HG02678 (cell line): Measurements from ENCODE around the gene TMEM235.
"Not testable (repeated sequence)": the region's sequence is repeated elsewhere in the genome, so short reads cannot be mapped to it uniquely, and the experiment has no call there.

Experiments
- ATAC-seq: cut with Tn5 transposase; IDR thresholded peaks from one replicate; pipeline ENCODE4 v1.9.1; 2021; ENCODE audit warnings: mild to moderate bottlenecking, moderate library complexity; ENCODE audit not compliant: unreplicated experiment

TMEM235 gene

DNA sequence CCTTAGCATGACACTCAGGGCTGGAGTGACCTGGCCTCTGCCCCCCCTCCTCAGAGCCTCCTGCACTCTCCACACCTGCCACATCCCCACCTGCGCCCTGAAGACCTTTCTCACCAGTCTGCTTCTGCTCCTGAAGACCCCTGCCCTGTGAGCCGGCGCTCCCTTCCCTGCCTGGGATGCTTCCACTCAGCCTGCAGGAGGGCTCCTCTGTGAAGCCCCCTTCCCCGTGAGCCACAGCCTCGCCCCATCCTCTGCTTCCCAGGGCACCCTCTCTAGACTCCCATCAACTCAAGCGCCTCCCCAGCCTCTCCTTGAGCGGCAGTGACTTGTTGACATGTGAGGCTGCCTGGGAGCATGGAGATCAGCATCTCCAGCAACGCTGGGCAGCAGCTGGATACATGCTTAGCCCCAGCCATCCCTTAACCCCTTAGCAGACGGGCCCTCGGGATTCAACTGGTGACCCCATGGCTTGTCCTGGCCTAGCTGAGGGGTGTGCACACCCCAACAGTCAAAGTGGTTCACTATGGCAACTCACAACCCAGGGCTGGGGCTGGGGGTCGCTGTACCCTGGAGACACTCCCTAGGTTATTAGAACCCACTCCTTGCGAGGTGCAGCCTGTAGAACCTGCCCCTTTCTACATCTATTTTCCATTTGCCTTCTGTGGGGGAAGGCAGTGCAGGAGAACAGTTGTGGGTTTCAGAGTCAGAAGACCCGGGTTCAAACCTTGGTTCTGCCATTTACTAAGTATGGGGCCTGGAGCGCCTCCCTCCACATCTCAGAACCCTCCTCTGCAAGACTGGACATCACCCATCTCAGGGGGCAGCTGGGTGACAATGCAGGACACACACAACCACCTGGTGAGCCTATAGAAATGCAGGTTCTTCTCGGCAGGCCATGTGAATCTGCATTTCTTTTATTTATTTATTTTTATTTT, 21.5 kb downstream of the TMEM235 start:
- no peak for ATAC-seq

DNA sequence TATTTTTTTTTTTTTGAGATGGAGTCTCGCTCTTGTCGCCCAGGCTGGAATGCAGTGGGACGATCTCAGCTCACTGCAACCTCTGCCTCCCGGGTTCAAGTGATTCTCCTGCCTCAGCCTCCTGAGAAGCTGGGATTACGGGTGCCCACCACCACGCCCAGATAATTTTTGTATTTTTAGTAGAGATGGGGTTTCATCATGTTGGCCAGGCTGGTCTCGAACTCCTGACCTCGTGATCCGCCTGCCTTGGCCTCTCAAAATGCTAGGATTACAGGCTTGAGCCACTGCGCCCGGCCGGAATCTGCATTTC, 22.2 kb downstream of the TMEM235 start:
- ATAC-seq, result not testable (repeated sequence)

DNA sequence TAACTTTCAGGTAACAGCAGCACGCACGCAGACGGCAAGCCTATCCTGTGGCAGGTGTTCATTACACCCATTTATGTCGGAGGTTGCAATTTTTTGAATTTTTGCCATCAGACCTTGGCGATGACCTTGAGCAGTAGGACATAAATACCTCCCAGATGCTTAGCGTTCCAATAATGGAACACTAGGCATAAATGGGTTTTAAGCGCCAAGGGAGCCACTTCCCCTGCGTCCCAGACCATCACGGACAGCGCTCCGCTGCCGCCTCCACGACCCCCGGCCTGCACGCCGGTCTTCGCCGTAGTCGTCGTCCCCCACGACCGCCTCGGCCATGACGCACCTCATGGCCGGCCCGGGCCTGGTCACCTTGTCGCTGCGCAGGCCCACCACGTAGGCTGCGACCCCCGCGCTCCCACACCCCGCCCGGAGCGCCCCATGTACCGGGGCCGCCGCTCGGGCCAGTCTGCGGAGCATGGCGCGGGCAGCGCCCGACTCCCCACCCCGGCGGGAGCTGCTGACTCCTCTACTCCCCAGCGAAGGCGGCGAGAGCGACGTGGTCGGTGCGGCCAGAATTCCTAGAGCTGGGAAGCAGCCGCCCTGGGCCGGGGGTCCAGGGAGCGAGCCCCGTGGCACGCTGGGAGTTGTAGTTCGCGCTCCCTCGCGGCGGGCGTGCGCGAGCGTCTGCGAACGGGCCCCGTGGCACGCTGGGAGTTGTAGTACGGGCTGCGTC, 22.7 kb downstream of the TMEM235 start:
- peak; percentile 54 for ATAC-seq

DNA sequence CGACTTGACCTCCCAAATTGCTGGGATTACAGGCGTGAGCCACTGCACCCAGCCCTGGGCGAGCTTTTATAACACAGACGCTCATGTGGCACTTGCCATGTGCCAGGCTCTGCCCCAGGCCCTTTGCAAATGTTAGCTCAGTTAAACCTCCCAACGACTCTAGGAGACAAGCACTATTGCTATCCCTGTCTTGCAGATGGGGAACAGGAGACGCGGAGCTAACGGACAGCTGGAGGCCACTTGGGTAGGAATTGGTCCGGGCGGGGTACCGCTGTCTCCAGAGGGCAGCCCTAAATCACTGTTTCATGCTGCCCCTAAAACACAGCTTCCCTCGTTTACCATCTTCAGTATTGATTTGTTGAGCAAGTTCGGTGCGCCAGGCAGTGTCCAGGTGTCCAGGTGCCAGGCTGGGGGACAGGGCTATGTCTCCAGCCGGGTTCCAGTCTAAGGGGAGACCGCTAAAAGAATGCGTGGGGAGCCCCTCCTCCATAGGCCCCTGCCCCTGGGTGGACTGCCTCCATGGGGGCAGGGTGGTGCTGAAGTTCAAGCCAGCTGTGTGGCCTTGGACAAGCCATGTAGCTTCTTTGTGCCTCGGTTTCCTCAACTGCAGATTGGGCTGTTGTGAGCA, 23.7 kb downstream of the TMEM235 start:
- no peak for ATAC-seq

DNA sequence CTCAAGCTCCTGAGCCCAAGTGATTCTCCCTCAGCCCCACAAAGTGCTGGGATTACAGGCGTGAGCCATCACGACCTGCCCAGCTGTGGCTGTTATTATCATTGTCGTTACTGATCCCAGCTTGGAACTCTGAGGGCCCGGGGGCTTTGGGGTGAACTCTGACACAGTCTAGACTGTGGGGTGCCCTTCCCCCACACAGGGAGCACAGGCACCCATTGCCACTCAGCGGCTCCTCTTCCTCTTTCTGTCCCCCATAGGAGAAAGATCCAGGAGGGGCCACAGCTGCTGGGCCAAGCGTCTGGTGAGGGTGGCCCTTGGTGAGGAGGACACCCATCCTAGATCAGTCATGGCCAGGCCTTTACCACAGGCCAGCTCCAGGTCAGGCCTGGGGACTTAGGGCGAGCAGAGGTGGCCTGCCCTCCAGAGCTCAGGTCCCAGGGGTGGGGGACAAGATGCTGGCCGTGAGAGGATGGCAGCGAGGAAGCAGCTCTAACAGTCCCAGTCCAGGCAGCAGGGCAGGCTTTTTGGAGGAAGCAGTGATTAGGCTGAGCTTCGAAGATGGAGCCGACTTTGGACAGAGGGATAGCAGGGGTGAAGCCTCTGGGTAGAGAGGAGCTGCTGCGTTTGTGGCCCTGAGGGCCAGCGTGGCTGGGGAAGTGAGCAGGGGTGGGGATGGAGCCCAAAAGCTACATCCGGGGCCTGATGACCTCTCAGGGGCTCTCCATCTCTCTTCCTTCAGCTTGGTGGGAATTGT, 24.7 kb downstream of the TMEM235 start:
- no peak for ATAC-seq

DNA sequence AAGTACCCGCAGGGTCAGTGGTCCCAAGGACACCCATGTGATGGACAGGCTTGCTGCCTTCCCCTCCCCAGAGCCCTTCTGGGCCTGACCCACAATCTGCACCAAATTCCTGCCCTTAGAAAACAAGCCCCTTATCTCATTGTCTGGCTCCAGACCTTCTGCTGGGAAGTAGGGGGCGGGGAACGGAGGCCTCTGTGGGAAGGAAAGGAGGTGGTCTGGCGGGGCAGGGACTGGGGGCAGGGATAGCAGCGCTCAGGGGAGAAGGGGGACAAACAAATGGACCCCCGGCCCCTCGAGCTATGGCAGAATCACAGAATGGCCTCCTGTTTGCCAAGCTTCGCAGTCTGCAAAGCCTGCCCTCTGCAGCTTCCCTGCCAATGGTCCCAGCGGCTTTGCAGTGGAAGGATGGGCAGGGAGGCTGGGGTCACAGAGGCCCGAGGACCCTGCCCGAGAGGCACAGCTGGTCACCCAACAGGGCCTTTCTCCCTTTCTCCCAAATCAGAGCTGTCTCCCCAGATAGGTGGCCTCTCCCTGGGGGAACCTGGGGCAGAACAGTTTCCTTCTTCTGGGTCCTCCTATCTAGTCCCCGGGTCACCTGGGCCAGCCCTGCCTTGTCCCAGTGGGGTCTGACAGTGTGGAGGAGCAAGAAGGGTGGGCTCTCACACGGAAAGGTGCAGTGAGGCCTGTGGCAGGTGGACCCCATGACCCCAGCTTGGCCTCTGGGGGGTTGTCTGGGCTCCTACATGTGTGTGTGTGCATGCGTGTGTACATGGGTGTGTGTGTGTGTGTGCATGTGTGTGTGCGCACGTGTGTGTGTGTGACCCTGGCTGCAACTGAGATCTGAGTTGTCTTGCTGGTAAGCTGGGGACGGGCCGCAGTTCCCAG, 25.5 kb downstream of the TMEM235 start:
- ATAC-seq, result no peak

DNA sequence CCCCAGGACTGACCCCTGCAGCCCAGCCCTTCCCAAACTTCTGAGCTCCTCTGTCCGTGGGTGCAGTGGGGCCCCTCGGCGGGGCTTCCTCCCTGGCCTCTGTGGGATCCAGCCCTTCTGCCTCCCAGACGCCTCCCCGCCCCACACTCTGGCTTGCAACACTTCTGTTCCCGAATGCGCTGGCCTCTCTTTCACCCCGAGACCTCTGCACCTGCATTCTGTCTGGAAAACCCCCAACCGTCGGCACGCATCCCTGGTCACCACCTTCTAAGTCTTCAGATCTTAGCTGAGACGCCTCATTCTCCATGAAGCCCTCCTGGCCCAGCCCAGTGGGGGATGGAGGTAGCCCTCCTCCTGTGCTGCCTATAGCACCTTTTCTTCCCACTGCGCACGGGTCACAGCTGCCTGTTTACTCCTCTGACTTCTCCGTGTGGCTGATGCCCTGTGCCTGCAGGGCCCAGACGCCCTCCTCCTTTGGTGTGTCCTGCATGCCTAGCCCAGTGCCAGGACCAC, 26.4 kb downstream of the TMEM235 start:
- no peak for ATAC-seq

DNA sequence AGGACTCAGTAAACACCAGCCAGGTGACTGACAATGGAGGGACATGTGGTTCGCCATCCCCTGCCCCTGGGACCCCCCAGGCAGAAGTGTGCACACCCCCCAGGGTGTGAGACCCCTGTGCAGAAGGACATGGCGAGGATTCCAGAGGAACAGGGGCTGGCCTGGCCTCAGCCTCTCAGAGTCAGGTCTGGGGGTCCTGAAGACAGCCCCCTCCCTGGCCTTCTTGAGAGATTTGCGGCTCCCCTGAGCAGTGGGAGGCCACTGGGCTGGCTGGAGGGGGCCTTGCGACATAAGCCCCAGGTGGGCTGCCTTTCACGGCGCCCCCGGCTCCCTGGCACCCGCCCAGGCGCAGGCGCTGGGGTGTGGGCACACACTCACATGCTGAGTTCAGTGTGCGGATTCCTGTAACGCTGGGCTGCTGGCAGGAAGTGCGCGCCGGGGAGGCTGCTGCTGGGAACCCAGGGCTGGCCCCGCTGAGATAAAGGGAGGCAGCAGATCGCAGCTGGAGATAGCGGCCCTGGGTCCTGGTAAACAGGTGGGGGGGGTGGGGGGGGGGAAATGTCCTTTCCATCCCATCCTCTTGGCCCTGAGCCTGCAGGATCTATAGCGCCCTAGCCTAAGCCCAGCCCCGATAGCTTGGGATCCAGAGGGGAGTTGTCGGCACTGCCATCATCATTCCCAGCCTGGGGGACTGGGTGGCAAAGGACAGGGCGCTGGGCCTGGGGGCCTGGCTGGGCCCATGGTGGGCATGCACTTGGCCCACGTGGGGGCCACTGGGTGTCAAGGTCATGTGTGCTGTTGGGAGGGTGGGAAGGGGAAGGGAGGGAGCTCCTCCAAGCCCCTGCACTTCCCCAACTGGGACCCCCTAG, 27.1 kb downstream of the TMEM235 start:
- ATAC-seq, result no peak

DNA sequence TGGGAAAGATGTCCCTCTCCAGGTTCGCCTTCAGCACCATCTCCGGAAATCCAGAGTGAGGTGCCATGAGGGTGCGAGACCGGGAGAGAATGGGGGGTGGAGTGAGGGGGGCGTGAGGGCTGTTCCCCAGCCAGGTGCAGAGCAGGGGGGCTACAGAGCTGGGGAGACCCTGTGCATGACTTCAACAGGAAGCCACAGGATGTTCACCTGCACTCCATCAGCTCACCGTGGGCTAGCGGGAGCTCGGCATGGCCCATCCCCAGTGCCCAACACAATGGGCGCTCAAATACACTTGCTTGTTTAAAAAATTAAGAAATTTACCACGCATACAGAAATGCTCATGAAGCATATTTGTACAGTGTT, 27.7 kb downstream of the TMEM235 start:
- ATAC-seq, result no peak

DNA sequence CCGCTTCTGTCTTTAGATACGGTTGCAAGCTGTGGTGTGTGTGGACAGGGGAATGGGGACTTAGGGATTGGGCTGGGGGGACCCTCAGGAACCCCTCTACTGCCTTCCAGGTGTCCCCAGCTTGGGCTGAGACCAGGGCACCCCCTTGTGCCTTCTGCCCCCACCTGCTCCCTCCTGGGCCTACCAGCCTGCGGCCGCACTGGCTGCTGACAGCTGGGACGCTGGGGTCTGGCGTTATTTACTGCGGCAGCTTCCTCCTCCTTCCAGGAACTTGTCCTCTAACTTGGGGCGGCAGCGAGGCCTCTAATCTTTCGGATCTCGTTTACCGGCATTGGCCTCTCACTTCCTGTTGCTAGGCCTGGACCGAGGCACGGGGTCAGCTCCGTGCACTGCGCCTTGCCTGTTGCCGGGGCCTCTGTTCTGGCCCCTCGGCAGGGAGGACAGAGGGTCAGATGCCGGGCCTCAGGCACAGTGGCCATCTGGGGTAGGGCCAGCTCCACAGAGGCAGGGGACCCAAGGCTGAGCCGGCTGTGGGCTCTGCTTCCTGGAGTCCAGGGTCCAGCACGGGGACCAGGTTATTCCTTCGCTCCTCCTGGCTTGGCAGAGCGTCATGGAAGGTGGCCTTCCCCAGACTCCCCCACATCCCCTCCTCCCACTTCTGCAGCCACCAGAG, 31.8 kb downstream of the TMEM235 start:
- no peak for ATAC-seq

DNA sequence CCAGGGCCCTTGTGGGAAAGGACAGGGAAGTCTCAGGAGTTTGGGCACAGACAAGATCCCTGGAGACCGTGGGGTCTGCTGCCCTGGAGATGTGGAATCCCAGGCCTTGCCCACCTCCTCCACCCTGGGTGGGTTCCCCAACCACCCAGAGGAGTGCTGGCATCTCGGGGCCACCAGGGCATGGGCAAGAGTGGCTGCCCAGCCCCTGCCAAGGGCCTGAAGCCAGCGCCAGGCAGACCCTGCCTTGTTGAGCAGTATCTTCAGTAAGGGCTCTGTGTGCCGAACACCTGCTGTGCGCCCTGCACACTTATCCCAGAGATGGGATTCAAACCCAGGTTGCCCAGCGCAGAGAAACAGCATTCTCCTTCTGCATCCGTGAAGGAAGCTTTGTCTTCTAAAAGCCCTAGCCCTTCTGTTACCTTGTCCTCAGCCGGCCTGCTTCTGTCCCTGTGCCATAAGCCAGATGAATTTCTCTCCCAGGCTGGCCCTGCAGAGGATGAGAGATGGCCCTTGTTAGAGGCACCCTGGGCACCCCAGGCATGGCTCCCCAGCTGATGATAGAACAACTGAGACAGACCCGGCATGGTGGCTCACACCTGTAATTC, 32.4 kb downstream of the TMEM235 start:
- no peak for ATAC-seq

DNA sequence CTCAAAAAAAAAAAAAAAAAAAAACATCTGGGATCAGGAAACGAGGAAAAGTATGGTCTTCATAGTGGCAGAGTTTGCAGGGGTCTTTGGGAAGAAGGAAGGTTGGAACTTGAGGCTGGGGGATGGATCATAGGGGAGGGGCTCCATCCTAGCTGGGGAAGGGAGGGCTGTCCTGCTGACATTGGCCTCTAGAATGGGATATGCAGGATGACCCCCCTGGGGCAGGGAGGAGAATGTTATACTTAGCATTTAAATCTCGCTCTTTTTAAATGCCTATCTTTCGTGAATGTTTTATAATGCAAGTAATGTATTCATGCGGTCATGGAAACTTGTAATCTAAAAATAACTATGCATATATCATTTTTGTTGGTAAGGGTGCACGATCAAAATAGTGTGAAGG, 33.2 kb downstream of the TMEM235 start:
- ATAC-seq, result no peak

DNA sequence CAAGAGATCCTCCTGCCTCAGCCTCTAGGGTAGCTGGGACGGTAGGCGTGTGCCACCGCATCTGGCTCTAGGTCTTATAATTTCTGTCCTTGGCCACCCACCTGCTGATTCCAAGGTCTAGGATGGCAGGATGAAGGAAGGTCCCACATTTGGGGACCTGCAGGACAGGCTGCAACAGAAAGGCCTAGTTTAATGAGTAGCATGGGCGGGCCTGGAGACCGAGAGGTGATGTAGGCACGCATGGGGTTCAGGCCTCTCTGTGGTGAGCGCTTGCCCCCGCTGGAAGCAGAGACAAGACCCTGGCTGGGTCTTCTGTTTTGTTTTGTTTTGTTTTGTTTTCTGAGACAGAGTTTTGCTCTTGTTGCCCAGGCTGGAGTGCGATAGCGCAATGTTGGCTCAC, 33.7 kb downstream of the TMEM235 start:
- no peak for ATAC-seq

DNA sequence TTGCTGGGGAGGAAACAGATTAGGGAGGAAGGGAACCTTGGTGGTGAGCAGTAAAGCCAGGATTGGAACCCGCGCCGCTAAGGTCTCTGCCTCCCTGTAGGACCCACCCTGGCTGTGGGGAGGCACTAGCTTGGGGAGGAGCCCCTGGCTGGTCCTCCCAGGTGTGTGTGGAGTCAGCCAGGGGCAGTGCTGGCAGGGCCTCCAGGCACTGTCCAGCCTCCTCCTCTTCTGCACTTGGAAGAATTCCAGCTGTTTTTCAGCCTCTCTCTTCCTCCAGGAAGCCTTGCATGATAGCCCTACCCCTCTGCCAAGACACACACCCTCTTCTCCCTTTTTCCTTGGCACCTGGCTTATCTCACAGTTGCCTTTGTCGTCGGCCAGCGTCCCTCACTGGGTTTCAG, 34.8 kb downstream of the TMEM235 start:
- ATAC-seq, result no peak

DNA sequence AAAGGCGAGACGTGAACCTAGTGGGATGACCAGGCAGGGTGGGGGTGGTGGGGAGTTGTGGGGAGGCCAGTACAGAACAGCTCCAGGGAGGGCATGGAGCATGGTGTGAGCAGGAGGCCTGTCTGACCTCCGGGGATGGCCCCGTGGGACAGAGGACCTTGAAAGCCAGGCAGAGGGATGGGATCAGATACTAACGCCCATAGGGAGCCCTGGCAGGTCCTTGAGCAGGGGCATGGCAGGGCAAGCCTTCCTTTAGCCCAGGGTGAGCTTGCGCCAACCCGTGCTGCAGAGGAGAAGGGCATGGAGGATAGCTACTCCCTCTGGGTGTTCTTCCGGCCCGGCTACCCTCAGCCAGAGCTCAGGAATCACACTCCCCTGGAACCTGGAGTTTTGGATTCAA, 35.3 kb downstream of the TMEM235 start:
- ATAC-seq, result no peak

DNA sequence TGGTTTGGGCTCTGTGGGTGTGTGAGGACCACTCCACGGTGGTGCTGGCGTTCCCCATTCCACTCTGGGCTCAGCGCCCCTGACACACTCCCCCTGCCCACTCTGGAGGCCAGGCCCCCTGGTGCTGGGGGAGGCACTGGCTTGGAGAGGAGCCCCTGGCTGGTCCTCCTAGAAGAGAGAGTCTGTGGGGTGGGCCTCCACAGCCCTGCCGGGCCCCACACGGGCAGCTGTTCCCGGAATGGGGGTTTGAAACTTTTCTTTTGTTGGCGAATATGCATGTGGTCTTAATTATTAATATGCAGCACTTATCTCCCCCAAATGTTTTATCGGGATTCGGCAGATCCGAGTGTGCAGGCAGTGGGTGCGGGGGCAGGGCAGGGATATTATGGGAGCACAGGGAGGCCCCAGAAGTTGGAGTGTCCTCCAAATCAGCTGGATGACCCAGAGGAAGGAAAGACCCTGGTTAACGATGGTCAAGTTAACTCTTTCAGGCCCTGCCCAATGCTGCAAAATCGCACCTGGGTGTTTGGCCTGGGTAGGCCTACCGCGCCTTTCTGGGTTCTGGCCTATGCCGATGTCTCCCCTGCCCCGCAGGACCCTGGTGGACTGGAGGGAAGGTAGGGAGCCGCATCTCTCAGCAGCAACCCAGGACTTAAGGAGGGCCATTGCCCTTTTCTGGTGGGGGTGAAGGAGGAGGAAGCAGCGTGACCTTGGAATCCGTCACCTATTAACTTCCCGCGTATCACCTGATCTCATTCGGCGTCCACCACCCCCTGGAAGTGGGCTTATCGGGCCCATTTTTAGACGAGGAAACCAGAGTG, 36.0 kb downstream of the TMEM235 start:
- ATAC-seq, result no peak

DNA sequence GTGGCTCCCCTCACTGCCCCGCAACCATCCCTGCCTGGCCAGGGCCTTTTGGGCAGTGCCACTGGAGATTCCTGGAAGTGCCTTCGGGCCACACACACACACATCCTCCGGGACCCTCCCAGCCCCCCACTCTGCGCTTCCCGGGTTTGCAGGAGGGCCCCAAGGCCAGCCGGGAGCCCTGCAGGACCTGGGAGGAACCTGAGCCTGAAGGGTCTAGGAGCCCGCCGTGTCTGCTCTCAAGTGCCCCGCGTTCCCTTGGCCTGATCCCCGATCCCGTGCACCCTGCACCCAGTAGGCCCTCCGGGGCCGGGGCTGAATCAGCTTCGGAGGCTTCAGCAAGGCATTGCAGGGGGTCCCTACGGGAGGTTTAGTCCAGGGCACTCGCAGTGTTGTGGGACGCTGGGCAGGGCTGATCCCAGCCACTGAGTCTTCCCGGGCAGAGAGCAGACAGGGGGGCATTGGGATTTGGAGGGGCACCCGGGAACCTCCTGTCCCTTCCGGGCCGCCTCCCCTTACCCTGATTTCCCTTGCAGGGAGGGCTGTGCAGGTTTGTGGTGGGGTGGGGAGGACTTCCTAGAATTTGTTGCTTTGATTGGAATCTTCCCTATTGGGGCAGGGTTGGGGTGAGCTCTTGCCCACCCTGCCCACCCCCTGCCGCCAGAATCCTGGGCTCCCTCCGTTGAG, 36.9 kb downstream of the TMEM235 start:
- no peak for ATAC-seq
